Measurements from ENCODE around the gene OR2AG1.

The OR2AG1 gene
- 0 reads per million in 2 donors for total RNA-seq

GRCh38 chr11:6782720-6783119, at the start of gene OR2AG1:
Gene OR2AG1 (plus strand): TSS chr11:6783020. CDS start chr11:6785038, 2,018 bp downstream.
- DNase-seq = no peak

- peak in 2 of 5 experiments; percentile 43 to 71 for DNase-seq
These were observed 49.2 kb upstream of the OR2AG1 start for GRCh38 chr11:6733326-6734275.

- DNase-seq = no peak
These were observed 48.2 kb upstream of the OR2AG1 start for GRCh38 chr11:6734616-6735015.

- DNase-seq = no peak
These were observed 47.5 kb upstream of the OR2AG1 start for GRCh38 chr11:6735306-6735705.

GRCh38 chr11:6736495-6737121, 46.2 kb upstream of the OR2AG1 start:
- DNase-seq = peak in 1 of 5 experiments; percentile 37

- DNase-seq = peak in 4 of 5 experiments; percentile 41 to 78 (median 57)
These were observed 44.9 kb upstream of the OR2AG1 start for GRCh38 chr11:6737872-6738466.

- DNase-seq = no peak
These were observed 44.2 kb upstream of the OR2AG1 start for GRCh38 chr11:6738590-6738989.

- peak in 1 of 5 experiments; percentile 6 for DNase-seq
These were observed 40.6 kb upstream of the OR2AG1 start for GRCh38 chr11:6742260-6742659.

GRCh38 chr11:6745018-6745417, 37.8 kb upstream of the OR2AG1 start:
- DNase-seq = no peak

- DNase-seq = peak in 1 of 5 experiments; percentile 46
These were observed 37.3 kb upstream of the OR2AG1 start for GRCh38 chr11:6745465-6746015.

- peak in 3 of 5 experiments; percentile 28 to 84 (median 60) for DNase-seq
These were observed 36.7 kb upstream of the OR2AG1 start for GRCh38 chr11:6746086-6746618.

GRCh38 chr11:6746626-6747025, 36.2 kb upstream of the OR2AG1 start:
- DNase-seq = no peak

GRCh38 chr11:6747097-6747668, 35.6 kb upstream of the OR2AG1 start:
- DNase-seq = no peak

GRCh38 chr11:6755303-6755952, 27.4 kb upstream of the OR2AG1 start:
- peak in 1 of 5 experiments; percentile 18 for DNase-seq

- no peak for DNase-seq
These were observed 26.9 kb upstream of the OR2AG1 start for GRCh38 chr11:6755953-6756347.

GRCh38 chr11:6757373-6757967, 25.4 kb upstream of the OR2AG1 start:
- peak in 4 of 5 experiments; percentile 25 to 65 (median 30) for DNase-seq

GRCh38 chr11:6771926-6772893, 10.6 kb upstream of the OR2AG1 start, which contains the start of gene OR2AG2:
Gene OR2AG2 (minus strand): TSS chr11:6771976. CDS start chr11:6768957, 3,019 bp downstream.
- no peak for DNase-seq

GRCh38 chr11:6778518-6778917, 4.3 kb upstream of the OR2AG1 start:
- DNase-seq = no peak

GRCh38 chr11:6780829-6781228, 2.0 kb upstream of the OR2AG1 start:
- no peak for DNase-seq

GRCh38 chr11:6790546-6790945, 7.7 kb downstream of the OR2AG1 start:
- DNase-seq = no peak

All from T-helper 2 cell (primary cell).